H1 (cell line): Measurements from ENCODE around the gene ANGPTL4. TPM values are rescaled to one million over a fixed set of nuclear protein-coding genes. Genes with fewer than 3 reads are reported as not detected.
"Not testable (repeated sequence)": the region's sequence is repeated elsewhere in the genome, so short reads cannot be mapped to it uniquely, and the experiment has no call there.

Experiments used
- CTCF ChIA-PET: fragments of 300-600 bp; sonication (Branson Sonifier 250); formaldehyde crosslinking; loops from one replicate; lab custom pipeline; 2021; ENCODE audit not compliant: partially characterized antibody; lab: Charles Lee
- POLR2A ChIA-PET: fragments of 300-600 bp; sonication (Branson Sonifier 250); formaldehyde crosslinking; loops from one replicate; lab custom pipeline; 2021; ENCODE audit warnings: inconsistent platforms; ENCODE audit not compliant: partially characterized antibody; lab: Charles Lee
- DNase-seq, 2 experiments: peaks; one replicate each; pipeline versions ENCODE4 v3.0.0 to v3.0.0-alpha.2; 2010 to 2022; ENCODE audit warnings: low spot score in 2 of 2, low read depth in 1 of 2, mixed read lengths in 1 of 2
- FAIRE-seq: peaks from 2 replicates; lab custom pipeline; 2011; peaks lifted over from hg19 to GRCh38; lab: Jason Lieb, UNC
- H2AFZ ChIP-seq: 2 replicates; pipeline ENCODE4 v1.8.1; 2012; ENCODE audit warnings: low read length, inconsistent platforms
- H2AK5ac ChIP-seq: 2 replicates; pipeline ENCODE4 v1.6.1; 2013; ENCODE audit warnings: low read depth, low read length
- H2BK120ac ChIP-seq: replicated peaks from 2 replicates; pipeline ENCODE3; 2013; ENCODE audit warnings: low read depth, low read length, inconsistent platforms
- H2BK12ac ChIP-seq: 2 replicates; pipeline ENCODE4 v1.6.1; 2013; ENCODE audit warnings: low read depth, low read length
- H2BK15ac ChIP-seq: 2 replicates; pipeline ENCODE4 v1.6.1; 2013; ENCODE audit warnings: low read length
- H2BK20ac ChIP-seq: 2 replicates; pipeline ENCODE4 v1.6.1; 2013; ENCODE audit warnings: low read length
- H2BK5ac ChIP-seq: 2 replicates; pipeline ENCODE4 v1.6.1; 2013; ENCODE audit warnings: low read depth, low read length
- H3K14ac ChIP-seq: 2 replicates; pipeline ENCODE4 v1.6.1; 2013; ENCODE audit warnings: inconsistent platforms; ENCODE audit not compliant: insufficient read length
- H3K18ac ChIP-seq: 2 replicates; pipeline ENCODE4 v1.6.1; 2013; ENCODE audit warnings: low read length; ENCODE audit errors: extremely low read depth
- H3K23ac ChIP-seq: 2 replicates; pipeline ENCODE4 v1.6.1; 2013; ENCODE audit warnings: inconsistent platforms; ENCODE audit not compliant: insufficient read length
- H3K23me2 ChIP-seq: 2 replicates; pipeline ENCODE4 v1.6.1; 2013; ENCODE audit warnings: low read depth, low read length
- H3K27ac ChIP-seq: 2 replicates; pipeline ENCODE4 v1.6.1; 2011; ENCODE audit warnings: low read depth, low read length, inconsistent platforms
- H3K27me3 ChIP-seq, 4 experiments: replicated peaks in 1 of 4; 1 replicate in 1 of 4; 2 replicates in 3 of 4; pipeline versions ENCODE4 v1.6.1 to v1.8.1; 2011 to 2013; ENCODE audit warnings: low read length in 3 of 4, mild to moderate bottlenecking in 3 of 4, inconsistent platforms in 2 of 4, mixed read lengths in 2 of 4, moderate library complexity in 1 of 4; ENCODE audit not compliant: control insufficient read depth in 3 of 4, insufficient read depth in 3 of 4; ENCODE audit errors: extremely low read depth in 1 of 4
- H3K36me3 ChIP-seq, 4 experiments: 2 replicates each; pipeline versions ENCODE4 v1.6.1 to v1.8.1; 2011 to 2013; ENCODE audit warnings: mild to moderate bottlenecking in 4 of 4, low read length in 3 of 4, moderate library complexity in 2 of 4, control low read depth in 1 of 4, inconsistent platforms in 1 of 4; ENCODE audit not compliant: insufficient read depth in 4 of 4, control insufficient read depth in 2 of 4
- H3K4ac ChIP-seq: replicated peaks from 2 replicates; pipeline ENCODE3; 2013; ENCODE audit warnings: low read length, low read depth, mixed read lengths, inconsistent platforms; ENCODE audit not compliant: insufficient read length
- H3K4me1 ChIP-seq, 4 experiments: replicated peaks in 1 of 4; 1 replicate in 1 of 4; 2 replicates in 3 of 4; pipeline versions ENCODE4 v1.6.1 to v1.8.1; 2011 to 2013; ENCODE audit warnings: low read length in 3 of 4, inconsistent platforms in 2 of 4, mixed read lengths in 1 of 4; ENCODE audit not compliant: insufficient read depth in 4 of 4, control insufficient read depth in 3 of 4
- H3K4me2 ChIP-seq, 2 experiments: 2 replicates each; pipeline versions ENCODE4 v1.6.1 to v1.8.1; 2011 to 2013; ENCODE audit warnings: low read depth in 2 of 2, low read length in 2 of 2, control low read depth in 1 of 2, inconsistent platforms in 1 of 2, mild to moderate bottlenecking in 1 of 2; ENCODE audit not compliant: insufficient read depth in 1 of 2
- H3K4me3 ChIP-seq, 4 experiments: fragments of 200-600, 300-600 bp in 1 of 4; sonication (generic), shearing (Covaris generic), sonication (Bioruptor Twin) in 1 of 4; 2 replicates each; pipeline versions ENCODE4 v1.5.1 to v1.8.1; 2011 to 2016; ENCODE audit warnings: low read length in 4 of 4, low read depth in 3 of 4, control low read depth in 2 of 4, inconsistent platforms in 2 of 4, mild to moderate bottlenecking in 2 of 4, mixed read lengths in 1 of 4, moderate library complexity in 1 of 4; ENCODE audit not compliant: insufficient read depth in 2 of 4; ENCODE audit errors: extremely low read depth in 1 of 4
- H3K56ac ChIP-seq: replicated peaks from 2 replicates; pipeline ENCODE3; 2013; ENCODE audit warnings: low read depth, mild to moderate bottlenecking, mixed read lengths, low read length, inconsistent platforms; ENCODE audit not compliant: insufficient read length
- H3K79me1 ChIP-seq: 2 replicates; pipeline ENCODE4 v1.6.1; 2013; ENCODE audit warnings: low read depth, low read length, control low read depth
- H3K79me2 ChIP-seq, 2 experiments: 2 replicates each; pipeline versions ENCODE4 v1.6.1 to v1.8.1; 2012 to 2013; ENCODE audit warnings: low read length in 2 of 2, mild to moderate bottlenecking in 2 of 2, inconsistent platforms in 1 of 2; ENCODE audit not compliant: insufficient read depth in 2 of 2, control insufficient read depth in 1 of 2
- H3K9ac ChIP-seq, 4 experiments: replicated peaks in 1 of 4; 1 replicate in 1 of 4; 2 replicates in 3 of 4; pipeline versions ENCODE4 v1.6.1 to v1.8.1; 2011 to 2013; ENCODE audit warnings: low read depth in 3 of 4, low read length in 3 of 4, control low read depth in 2 of 4, mild to moderate bottlenecking in 2 of 4, moderate library complexity in 2 of 4, inconsistent platforms in 1 of 4; ENCODE audit errors: extremely low read depth in 1 of 4
- H3K9me3 ChIP-seq, 2 experiments: 2 replicates each; pipeline versions ENCODE4 v1.6.1 to v1.8.1; 2012 to 2013; ENCODE audit warnings: mild to moderate bottlenecking in 2 of 2, moderate library complexity in 2 of 2, control low read depth in 1 of 2, inconsistent platforms in 1 of 2, low read depth in 1 of 2, low read length in 1 of 2, mixed read lengths in 1 of 2; ENCODE audit not compliant: insufficient read depth in 2 of 2
- H4K20me1 ChIP-seq, 2 experiments: replicated peaks in 1 of 2; 2 replicates each; pipeline versions ENCODE3 to v1.8.1; 2011 to 2013; ENCODE audit warnings: inconsistent platforms in 2 of 2, low read length in 2 of 2, mild to moderate bottlenecking in 1 of 2; ENCODE audit not compliant: insufficient read depth in 2 of 2, control insufficient read depth in 1 of 2
- H4K5ac ChIP-seq: 2 replicates; pipeline ENCODE4 v1.6.1; 2013; ENCODE audit warnings: low read length, low read depth, mixed read lengths, inconsistent platforms; ENCODE audit not compliant: insufficient read length
- H4K8ac ChIP-seq: 2 replicates; pipeline ENCODE4 v1.8.0; 2013; ENCODE audit warnings: mild to moderate bottlenecking, moderate library complexity, low read length, inconsistent platforms; ENCODE audit not compliant: insufficient read depth; ENCODE audit errors: extremely low read depth
- H4K91ac ChIP-seq: replicated peaks from 2 replicates; pipeline ENCODE3; 2013; ENCODE audit warnings: low read length, mixed read lengths, inconsistent platforms; ENCODE audit not compliant: insufficient read length
- CTCF ChIP-seq, 3 experiments: IDR thresholded peaks; 1 replicate in 2 of 3; 2 replicates in 1 of 3; pipeline versions ENCODE4 v1.5.1 to v1.6.1; 2011; ENCODE audit warnings: low read length in 3 of 3, mild to moderate bottlenecking in 3 of 3, inconsistent platforms in 2 of 3, low read depth in 1 of 3, moderate library complexity in 1 of 3; ENCODE audit not compliant: insufficient read depth in 1 of 3; ENCODE audit errors: control extremely low read depth in 1 of 3
- RAD21 ChIP-seq, 2 experiments: IDR thresholded peaks in 1 of 2; conservative IDR thresholded peaks in 1 of 2; 2 replicates each; pipeline ENCODE4 v1.6.1; 2011; ENCODE audit warnings: low read depth in 2 of 2, low read length in 2 of 2, improper control_type of control experiment in 1 of 2, inconsistent platforms in 1 of 2, mild to moderate bottlenecking in 1 of 2, moderate library complexity in 1 of 2
- WGBS, 2 experiments: shearing (Covaris generic) in 1 of 2; methylation state at CpG; one replicate each; pipeline versions ENCODE4 v1.1.6 to v1.1.7; 2013 to 2015; ENCODE audit warnings: low lambda C conversion rate in 2 of 2, mixed read lengths in 2 of 2, inconsistent platforms in 1 of 2, low coverage in 1 of 2, missing lambda C conversion rate in 1 of 2; ENCODE audit not compliant: insufficient replicate concordance in 2 of 2, insufficient coverage in 1 of 2, insufficient read length in 1 of 2; ENCODE audit errors: extremely low coverage in 1 of 2, missing lambda C conversion rate in 1 of 2; 5-methylcytosine and 5-hydroxymethylcytosine counted together
- polyA plus RNA-seq, 7 experiments: library from polyadenylated mRNA; depleted of rRNA in 3 of 7; stranded (reverse) in 5 of 7; unstranded in 2 of 7; fragments of >200 nt in 5 of 7; fragments of 200-250 nt in 2 of 7; gene quantifications; 1 replicate in 5 of 7; 2 replicates in 1 of 7; 4 replicates in 1 of 7; pipeline versions ENCODE4 v1.2.1 to v1.2.3, GENCODE V29; 2011 to 2013; ENCODE audit warnings: missing spikeins in 2 of 7, mixed read lengths in 2 of 7
- total RNA-seq: library from RNA; stranded (reverse); fragmentation: NEBNext Ultra II Directional; extraction: Animal tissue kit (Norgen Biotek cat#: 25700); gene quantifications from 2 replicates; pipeline ENCODE4 v1.2.1, GENCODE V29; 2021

ANGPTL4 gene
- total and polyA plus RNA-seq, 2 of the 8 experiments (the other 6 are each of a cell fraction or from before 2014, with no cell fraction given), result 2.3 to 6.5 TPM

GRCh38 chr19:8410718-8411117 is 46.8 kb downstream of the ANGPTL4 start:
- TF ChIP-seq RAD21 (IDR thresholded peaks at IDR 0.05 in 1 of 2, conservative IDR thresholded peaks at IDR 0.05 in 1 of 2; ENCODE audit: low read depth in 2 of 2, low read length in 2 of 2) (peak in 1 of 2 experiments; percentile 9; a peak in 2 of 4 replicates), CTCF (IDR thresholded peaks at IDR 0.05; ENCODE audit: control extremely low read depth in 1 of 3, insufficient read depth in 1 of 3, low read depth in 1 of 3, low read length in 3 of 3) (peak; percentile 13 to 34 (median 19); a peak in 3 of 4 replicates)
- not testable (repeated sequence) for H2AFZ ChIP-seq, DNase-seq, H4K91ac ChIP-seq, H3K18ac ChIP-seq, H3K4ac ChIP-seq, H2BK120ac ChIP-seq, H2AK5ac ChIP-seq, H2BK12ac ChIP-seq, H3K27me3 ChIP-seq, FAIRE-seq, H3K4me2 ChIP-seq, H3K9ac ChIP-seq, H3K14ac ChIP-seq, H3K23ac ChIP-seq, H3K4me3 ChIP-seq, H2BK5ac ChIP-seq, H2BK20ac ChIP-seq, H3K79me2 ChIP-seq, H2BK15ac ChIP-seq, H3K23me2 ChIP-seq, H3K36me3 ChIP-seq, H3K27ac ChIP-seq, H4K20me1 ChIP-seq, H4K5ac ChIP-seq, H4K8ac ChIP-seq, H3K79me1 ChIP-seq, H3K4me1 ChIP-seq, H3K9me3 ChIP-seq, H3K56ac ChIP-seq
- ChIA-PET CTCF (interaction anchor here (0.6 to 3.6 kb wide), 10 partner anchors 18 to 208 kb away, joined by 3 to 20 read pairs (median 3); partner anchors contain the start of gene HNRNPM), POLR2A (interaction anchor here (0.6 to 2.3 kb wide), 6 partner anchors 12 to 172 kb away, joined by 3 to 8 read pairs (median 4); partner anchors contain the start of genes ANGPTL4 and RAB11B)
- WGBS, 2 experiments, result 88% methylated on average over 13 of the region's 13 CpGs; no CpG with 5 or more reads in 1 of the 2 experiments
